PC-3 (cell line): ENCODE results near the gene OBP2B. TPM values are rescaled to one million over a fixed set of nuclear protein-coding genes. Genes with fewer than 3 reads are reported as not detected.
"Not testable (repeated sequence)": the region's sequence is repeated elsewhere in the genome, so short reads cannot be mapped to it uniquely, and the experiment has no call there.

Experiments used
- ATAC-seq: fragments of 200-7000 bp; cut with Tn5 transposase; 2 replicates; pipeline ENCODE4 v1.9.1; 2020; ENCODE audit warnings: mild to moderate bottlenecking, moderate library complexity
- BruUV-seq: library from RNA; stranded (reverse); fragments of 400-500 nt; replicated peaks from 2 replicates; lab custom pipeline; 2021; lab: Mats Ljungman, UMichigan
- CTCF ChIA-PET: fragments of 300-600 bp; sonication (Branson Sonifier 250); formaldehyde crosslinking; loops from one replicate; lab custom pipeline; 2022; ENCODE audit warnings: antibody characterized with exemption; lab: Charles Lee
- POLR2A ChIA-PET: fragments of 300-600 bp; sonication (Branson Sonifier 250); formaldehyde crosslinking; loops from one replicate; lab custom pipeline; 2022; ENCODE audit warnings: antibody characterized with exemption; ENCODE audit not compliant: unreplicated experiment; lab: Charles Lee
- DNase-seq: peaks from one replicate; pipeline ENCODE4 v3.0.0-alpha.2; 2015
- H2AFZ ChIP-seq: fragments of 300-600 bp; sonication (generic); 2 replicates; pipeline ENCODE4 v1.6.0; 2016; ENCODE audit warnings: antibody characterized with exemption, low read length
- H3F3A ChIP-seq: fragments of 300-600 bp; sonication (generic); one replicate; pipeline ENCODE4 v1.6.0; 2017; ENCODE audit warnings: antibody characterized with exemption, low read length, control low read depth, mild to moderate bottlenecking; ENCODE audit not compliant: unreplicated experiment
- H3K27ac ChIP-seq: fragments of 300-600 bp; sonication (generic); 2 replicates; pipeline ENCODE4 v1.5.1; 2016; ENCODE audit warnings: mild to moderate bottlenecking, low read length
- H3K27me3 ChIP-seq: fragments of 300-600 bp; sonication (generic); 2 replicates; pipeline ENCODE4 v1.6.1; 2016; ENCODE audit warnings: low read length, mixed read lengths
- H3K36me3 ChIP-seq: fragments of 300-600 bp; sonication (generic); 2 replicates; pipeline ENCODE4 v1.6.1; 2016; ENCODE audit warnings: low read depth, mixed run types, low read length, mixed read lengths
- H3K4me1 ChIP-seq: fragments of 300-600 bp; sonication (generic); 2 replicates; pipeline ENCODE4 v1.5.1; 2016; ENCODE audit warnings: low read length; ENCODE audit not compliant: insufficient read depth
- H3K4me2 ChIP-seq: fragments of 300-600 bp; sonication (generic); 2 replicates; pipeline ENCODE4 v1.6.0; 2016; ENCODE audit warnings: low read length
- H3K4me3 ChIP-seq: fragments of 300-600 bp; sonication (generic); 2 replicates; pipeline ENCODE4 v1.5.1; 2016; ENCODE audit warnings: mild to moderate bottlenecking, low read length, mixed read lengths
- H3K79me2 ChIP-seq: fragments of 300-600 bp; sonication (generic); 2 replicates; pipeline ENCODE4 v1.6.1; 2017; ENCODE audit warnings: low read length, mixed read lengths
- H3K9ac ChIP-seq: fragments of 300-600 bp; sonication (generic); 2 replicates; pipeline ENCODE4 v1.6.0; 2016; ENCODE audit warnings: mild to moderate bottlenecking, low read length
- H3K9me2 ChIP-seq: fragments of 300-600 bp; sonication (generic); replicated peaks from 2 replicates; pipeline ENCODE4 v1.6.1; 2016; ENCODE audit warnings: mixed run types, low read length, mixed read lengths
- H3K9me3 ChIP-seq: fragments of 300-600 bp; sonication (generic); 2 replicates; pipeline ENCODE4 v1.6.1; 2016; ENCODE audit warnings: low read length, mixed read lengths
- H4K20me1 ChIP-seq: fragments of 300-600 bp; sonication (generic); 2 replicates; pipeline ENCODE4 v1.6.1; 2016; ENCODE audit warnings: low read length, mixed read lengths
- CTCF ChIP-seq: fragments of 300-600 bp; sonication (generic); conservative IDR thresholded peaks from 2 replicates; pipeline ENCODE4 v1.5.1; 2017; ENCODE audit warnings: antibody characterized with exemption, low read depth, mild to moderate bottlenecking, low read length
- EZH2 ChIP-seq: fragments of 300-600 bp; sonication (generic); IDR thresholded peaks from one replicate; pipeline ENCODE4 v1.6.1; 2017; ENCODE audit warnings: antibody characterized with exemption, mild to moderate bottlenecking, low read length; ENCODE audit not compliant: unreplicated experiment
- EZH2phosphoT487 ChIP-seq: fragments of 300-600 bp; sonication (generic); IDR thresholded peaks from 2 replicates; pipeline ENCODE4 v1.6.1; 2018; ENCODE audit warnings: mild to moderate bottlenecking, antibody characterized with exemption, low read length, borderline replicate concordance
- intact Hi-C: fragments of 100-400 bp; cut with micrococcal nuclease; formaldehyde crosslinking; loops from 2 replicates; pipeline ENCODE4 v1.9.0; 2023
- total RNA-seq: library from RNA; depleted of rRNA; stranded (reverse); fragments of >200 nt; gene quantifications from 2 replicates; pipeline ENCODE4 v1.2.3, GENCODE V29; 2014

OBP2B gene
- total RNA-seq, 1 experiment from 2014 or later = not detected

GRCh38 chr9:133235549-133236222 is 26.6 kb upstream of the OBP2B start:
- Histone ChIP-seq H3K4me1 (no peaks in the 10 kb centered on the region), H3K27ac (no peak overlapping the region), H3K9ac (no peak overlapping the region), H3K4me2 (no peak overlapping the region), H4K20me1 (no peaks in the 10 kb centered on the region), H3K79me2 (no peaks in the 10 kb centered on the region), H2AFZ (no peak overlapping the region), H3K36me3 (no peaks in the 10 kb centered on the region), H3K9me2 (no peaks in the 10 kb centered on the region), H3K27me3 (no peaks in the 10 kb centered on the region), H3K4me3 (no peak overlapping the region), H3F3A (no peaks in the 10 kb centered on the region), H3K9me3 (no peaks in the 10 kb centered on the region)
- ChIA-PET CTCF (no interaction called here), POLR2A (no interaction called here)
- ATAC-seq (no peak), DNase-seq (no peak)
- TF ChIP-seq CTCF = no peak
- no peak for TF ChIP-seq EZH2
- no peak for TF ChIP-seq EZH2phosphoT487
- BruUV-seq = no TSS peak
- intact Hi-C loops = no loop called here

- Histone ChIP-seq H3K9me2 (no peaks in the 10 kb centered on the region), H3F3A (no peaks in the 10 kb centered on the region), H3K36me3 (no peaks in the 10 kb centered on the region), H3K27ac (no peak overlapping the region), H3K4me2 (no peak overlapping the region), H4K20me1 (no peaks in the 10 kb centered on the region), H3K79me2 (no peaks in the 10 kb centered on the region), H2AFZ (no peak overlapping the region), H3K9me3 (no peaks in the 10 kb centered on the region), H3K4me1 (no peaks in the 10 kb centered on the region), H3K27me3 (no peaks in the 10 kb centered on the region), H3K9ac (no peak overlapping the region), H3K4me3 (no peak overlapping the region)
- ChIA-PET POLR2A (no interaction called here), CTCF (no interaction called here)
- BruUV-seq = no TSS peak
- no peak for DNase-seq
- no peak for TF ChIP-seq EZH2
- TF ChIP-seq EZH2phosphoT487 = no peak
- intact Hi-C loops = no loop called here
- no peak for ATAC-seq
Observed at GRCh38 chr9:133234577-133235322, 25.7 kb upstream of the OBP2B start.

- no peaks in the 10 kb centered on the region for H3K9me2 ChIP-seq
- POLR2A ChIA-PET = no interaction called here
- no peaks in the 10 kb centered on the region for H3K4me1 ChIP-seq
- H3K79me2 ChIP-seq = no peaks in the 10 kb centered on the region
- no peak overlapping the region for H3K27ac ChIP-seq
- no peak for DNase-seq
- H3K9me3 ChIP-seq = no peaks in the 10 kb centered on the region
- no peaks in the 10 kb centered on the region for H3K36me3 ChIP-seq
- TF ChIP-seq EZH2phosphoT487 (no peak), EZH2 (no peak), CTCF (no peak)
- no peak for ATAC-seq
- no peak overlapping the region for H3K4me2 ChIP-seq
- no peak overlapping the region for H2AFZ ChIP-seq
- H3F3A ChIP-seq = no peaks in the 10 kb centered on the region
- CTCF ChIA-PET = no interaction called here
- intact Hi-C loops = no loop called here
- H4K20me1 ChIP-seq = no peaks in the 10 kb centered on the region
- H3K27me3 ChIP-seq = no peaks in the 10 kb centered on the region
- H3K4me3 ChIP-seq = no peak overlapping the region
- no peak overlapping the region for H3K9ac ChIP-seq
- BruUV-seq = no TSS peak
Observed at GRCh38 chr9:133233681-133234432, 24.8 kb upstream of the OBP2B start.

GRCh38 chr9:133231934-133232568 is 23.0 kb upstream of the OBP2B start:
- H3K4me3 ChIP-seq, DNase-seq, H3K27me3 ChIP-seq, H3K9me3 ChIP-seq, ATAC-seq, H2AFZ ChIP-seq, CTCF ChIA-PET, POLR2A ChIA-PET, H3K36me3 ChIP-seq, H3K4me2 ChIP-seq, H3K4me1 ChIP-seq, H4K20me1 ChIP-seq, BruUV-seq, H3K9ac ChIP-seq, H3K27ac ChIP-seq, H3F3A ChIP-seq, intact Hi-C loops, H3K9me2 ChIP-seq, H3K79me2 ChIP-seq: not testable (repeated sequence)
